Measurements from ENCODE around the gene CNOT6L.

DNA sequence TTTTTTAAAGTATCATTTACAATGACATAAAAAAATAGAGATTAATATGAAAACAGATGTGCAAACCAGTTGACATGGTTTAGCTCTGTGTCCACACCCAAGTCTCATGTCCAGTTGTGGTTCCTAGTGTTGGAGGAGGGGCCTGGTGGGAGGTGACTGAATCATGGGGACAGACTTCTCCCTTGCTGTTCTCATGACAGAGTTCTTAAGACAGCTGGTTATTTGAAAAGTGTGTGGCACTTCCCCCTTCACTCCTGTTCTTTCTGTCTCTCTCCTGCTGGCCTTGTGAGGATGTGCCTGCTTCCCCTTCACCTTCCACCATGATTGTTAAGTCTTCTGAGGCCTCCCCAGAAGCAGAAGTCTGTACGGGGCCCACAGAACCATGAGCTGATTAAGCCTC is 23.8 kb downstream of the CNOT6L start:
- TF ChIP-seq YY1 (IDR thresholded peaks at IDR 0.05): no peak
- TF ChIP-seq, protein P1, sequence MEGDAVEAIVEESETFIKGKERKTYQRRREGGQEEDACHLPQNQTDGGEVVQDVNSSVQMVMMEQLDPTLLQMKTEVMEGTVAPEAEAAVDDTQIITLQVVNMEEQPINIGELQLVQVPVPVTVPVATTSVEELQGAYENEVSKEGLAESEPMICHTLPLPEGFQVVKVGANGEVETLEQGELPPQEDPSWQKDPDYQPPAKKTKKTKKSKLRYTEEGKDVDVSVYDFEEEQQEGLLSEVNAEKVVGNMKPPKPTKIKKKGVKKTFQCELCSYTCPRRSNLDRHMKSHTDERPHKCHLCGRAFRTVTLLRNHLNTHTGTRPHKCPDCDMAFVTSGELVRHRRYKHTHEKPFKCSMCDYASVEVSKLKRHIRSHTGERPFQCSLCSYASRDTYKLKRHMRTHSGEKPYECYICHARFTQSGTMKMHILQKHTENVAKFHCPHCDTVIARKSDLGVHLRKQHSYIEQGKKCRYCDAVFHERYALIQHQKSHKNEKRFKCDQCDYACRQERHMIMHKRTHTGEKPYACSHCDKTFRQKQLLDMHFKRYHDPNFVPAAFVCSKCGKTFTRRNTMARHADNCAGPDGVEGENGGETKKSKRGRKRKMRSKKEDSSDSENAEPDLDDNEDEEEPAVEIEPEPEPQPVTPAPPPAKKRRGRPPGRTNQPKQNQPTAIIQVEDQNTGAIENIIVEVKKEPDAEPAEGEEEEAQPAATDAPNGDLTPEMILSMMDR (IDR thresholded peaks at IDR 0.05; ENCODE audit: low read depth, low read length, missing input control): no peak
- TF ChIP-seq TAF1 (conservative IDR thresholded peaks at IDR 0.05): no peak
- TF ChIP-seq RXRA (IDR thresholded peaks at IDR 0.05): no peak
- TF ChIP-seq, protein P2, sequence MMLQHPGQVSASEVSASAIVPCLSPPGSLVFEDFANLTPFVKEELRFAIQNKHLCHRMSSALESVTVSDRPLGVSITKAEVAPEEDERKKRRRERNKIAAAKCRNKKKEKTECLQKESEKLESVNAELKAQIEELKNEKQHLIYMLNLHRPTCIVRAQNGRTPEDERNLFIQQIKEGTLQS (IDR thresholded peaks at IDR 0.05): no peak
- no peak for TF ChIP-seq JUND (IDR thresholded peaks at IDR 0.05)
- TF ChIP-seq, protein P3, sequence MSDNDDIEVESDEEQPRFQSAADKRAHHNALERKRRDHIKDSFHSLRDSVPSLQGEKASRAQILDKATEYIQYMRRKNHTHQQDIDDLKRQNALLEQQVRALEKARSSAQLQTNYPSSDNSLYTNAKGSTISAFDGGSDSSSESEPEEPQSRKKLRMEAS (IDR thresholded peaks at IDR 0.05): no peak
- no peak for TF ChIP-seq EGR1 (IDR thresholded peaks at IDR 0.05; ENCODE audit: low read depth in 2 of 2)
- TF ChIP-seq, protein P4, sequence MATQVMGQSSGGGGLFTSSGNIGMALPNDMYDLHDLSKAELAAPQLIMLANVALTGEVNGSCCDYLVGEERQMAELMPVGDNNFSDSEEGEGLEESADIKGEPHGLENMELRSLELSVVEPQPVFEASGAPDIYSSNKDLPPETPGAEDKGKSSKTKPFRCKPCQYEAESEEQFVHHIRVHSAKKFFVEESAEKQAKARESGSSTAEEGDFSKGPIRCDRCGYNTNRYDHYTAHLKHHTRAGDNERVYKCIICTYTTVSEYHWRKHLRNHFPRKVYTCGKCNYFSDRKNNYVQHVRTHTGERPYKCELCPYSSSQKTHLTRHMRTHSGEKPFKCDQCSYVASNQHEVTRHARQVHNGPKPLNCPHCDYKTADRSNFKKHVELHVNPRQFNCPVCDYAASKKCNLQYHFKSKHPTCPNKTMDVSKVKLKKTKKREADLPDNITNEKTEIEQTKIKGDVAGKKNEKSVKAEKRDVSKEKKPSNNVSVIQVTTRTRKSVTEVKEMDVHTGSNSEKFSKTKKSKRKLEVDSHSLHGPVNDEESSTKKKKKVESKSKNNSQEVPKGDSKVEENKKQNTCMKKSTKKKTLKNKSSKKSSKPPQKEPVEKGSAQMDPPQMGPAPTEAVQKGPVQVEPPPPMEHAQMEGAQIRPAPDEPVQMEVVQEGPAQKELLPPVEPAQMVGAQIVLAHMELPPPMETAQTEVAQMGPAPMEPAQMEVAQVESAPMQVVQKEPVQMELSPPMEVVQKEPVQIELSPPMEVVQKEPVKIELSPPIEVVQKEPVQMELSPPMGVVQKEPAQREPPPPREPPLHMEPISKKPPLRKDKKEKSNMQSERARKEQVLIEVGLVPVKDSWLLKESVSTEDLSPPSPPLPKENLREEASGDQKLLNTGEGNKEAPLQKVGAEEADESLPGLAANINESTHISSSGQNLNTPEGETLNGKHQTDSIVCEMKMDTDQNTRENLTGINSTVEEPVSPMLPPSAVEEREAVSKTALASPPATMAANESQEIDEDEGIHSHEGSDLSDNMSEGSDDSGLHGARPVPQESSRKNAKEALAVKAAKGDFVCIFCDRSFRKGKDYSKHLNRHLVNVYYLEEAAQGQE (IDR thresholded peaks at IDR 0.05): no peak
- no peak for TF ChIP-seq SP1 (IDR thresholded peaks at IDR 0.05)
- no peak for TF ChIP-seq FOXA1 (IDR thresholded peaks at IDR 0.05)
- no peak for TF ChIP-seq HNF4A (conservative IDR thresholded peaks at IDR 0.05)
- no peak for TF ChIP-seq ZBTB33 (IDR thresholded peaks at IDR 0.05)

Data from liver (tissue), 3 donors.